ENCODE measurements around the gene TBC1D22A.
"Not testable (repeated sequence)": the region's sequence is repeated elsewhere in the genome, so short reads cannot be mapped to it uniquely, and the experiment has no call there.

The TBC1D22A gene

GRCh38 chr22:46974631-46975585 lies 212.5 kb downstream of the TBC1D22A start:
- Histone ChIP-seq H3K9ac (no peak overlapping the region), H3K4me1 (ENCODE audit: low read depth, poor library complexity, severe bottlenecking) (no peaks in the 10 kb centered on the region), H3K4me2 (no peak overlapping the region), H3K36me3 (ENCODE audit: insufficient read depth) (no peaks in the 10 kb centered on the region), H3K79me2 (ENCODE audit: insufficient read depth, low read depth) (no peaks in the 10 kb centered on the region), H2AFZ (ENCODE audit: low read depth) (no peak overlapping the region), H3K27me3 (ENCODE audit: insufficient read depth, low read depth) (no peaks in the 10 kb centered on the region), H4K20me1 (ENCODE audit: insufficient read depth) (no peaks in the 10 kb centered on the region), H3K27ac (no peak overlapping the region), H3K4me3 (IDR thresholded peaks at IDR 0.05; ENCODE audit: insufficient read depth, low read depth, low read length) (no peak overlapping the region)
- TF ChIP-seq CTCF (conservative IDR thresholded peaks at IDR 0.05; ENCODE audit: low read depth, low read length): no peak

- H2AFZ ChIP-seq (ENCODE audit: low read depth): no peak overlapping the region
- no peak for TF ChIP-seq CTCF (conservative IDR thresholded peaks at IDR 0.05; ENCODE audit: low read depth, low read length)
- no peaks in the 10 kb centered on the region for H3K79me2 ChIP-seq (ENCODE audit: insufficient read depth, low read depth)
- H3K27ac ChIP-seq: no peak overlapping the region
- no peak overlapping the region for H3K4me3 ChIP-seq (IDR thresholded peaks at IDR 0.05; ENCODE audit: insufficient read depth, low read depth, low read length)
- no peaks in the 10 kb centered on the region for H4K20me1 ChIP-seq (ENCODE audit: insufficient read depth)
- H3K9ac ChIP-seq: no peak overlapping the region
- no peak overlapping the region for H3K4me2 ChIP-seq
- no peaks in the 10 kb centered on the region for H3K36me3 ChIP-seq (ENCODE audit: insufficient read depth)
- no peaks in the 10 kb centered on the region for H3K4me1 ChIP-seq (ENCODE audit: low read depth, poor library complexity, severe bottlenecking)
- no peaks in the 10 kb centered on the region for H3K27me3 ChIP-seq (ENCODE audit: insufficient read depth, low read depth)
These were observed 213.7 kb downstream of the TBC1D22A start for GRCh38 chr22:46976143-46976542.

GRCh38 chr22:46976598-46976997 lies 214.1 kb downstream of the TBC1D22A start:
- no peak overlapping the region for H3K27ac ChIP-seq
- no peak overlapping the region for H3K4me3 ChIP-seq (IDR thresholded peaks at IDR 0.05; ENCODE audit: insufficient read depth, low read depth, low read length)
- no peak overlapping the region for H3K4me2 ChIP-seq
- H3K27me3 ChIP-seq (ENCODE audit: insufficient read depth, low read depth): no peaks in the 10 kb centered on the region
- no peaks in the 10 kb centered on the region for H4K20me1 ChIP-seq (ENCODE audit: insufficient read depth)
- no peak overlapping the region for H2AFZ ChIP-seq (ENCODE audit: low read depth)
- H3K9ac ChIP-seq: no peak overlapping the region
- no peak for TF ChIP-seq CTCF (conservative IDR thresholded peaks at IDR 0.05; ENCODE audit: low read depth, low read length)
- H3K4me1 ChIP-seq (ENCODE audit: low read depth, poor library complexity, severe bottlenecking): no peaks in the 10 kb centered on the region
- H3K36me3 ChIP-seq (ENCODE audit: insufficient read depth): no peaks in the 10 kb centered on the region
- H3K79me2 ChIP-seq (ENCODE audit: insufficient read depth, low read depth): no peaks in the 10 kb centered on the region

GRCh38 chr22:46977656-46978343 lies 215.3 kb downstream of the TBC1D22A start:
- no peak for TF ChIP-seq CTCF (conservative IDR thresholded peaks at IDR 0.05; ENCODE audit: low read depth, low read length)
- Histone ChIP-seq H3K79me2 (ENCODE audit: insufficient read depth, low read depth) (no peaks in the 10 kb centered on the region), H3K27me3 (ENCODE audit: insufficient read depth, low read depth) (no peaks in the 10 kb centered on the region), H2AFZ (ENCODE audit: low read depth) (no peak overlapping the region), H3K36me3 (ENCODE audit: insufficient read depth) (no peaks in the 10 kb centered on the region), H3K9ac (no peak overlapping the region), H3K27ac (no peak overlapping the region), H4K20me1 (ENCODE audit: insufficient read depth) (no peaks in the 10 kb centered on the region), H3K4me3 (IDR thresholded peaks at IDR 0.05; ENCODE audit: insufficient read depth, low read depth, low read length) (no peak overlapping the region), H3K4me1 (ENCODE audit: low read depth, poor library complexity, severe bottlenecking) (no peaks in the 10 kb centered on the region), H3K4me2 (no peak overlapping the region)

GRCh38 chr22:46978668-46979067 lies 216.2 kb downstream of the TBC1D22A start:
- H3K4me2 ChIP-seq; H2AFZ ChIP-seq (ENCODE audit: low read depth); H3K4me3 ChIP-seq (IDR thresholded peaks at IDR 0.05; ENCODE audit: insufficient read depth, low read depth, low read length); H3K79me2 ChIP-seq (ENCODE audit: insufficient read depth, low read depth); H3K36me3 ChIP-seq (ENCODE audit: insufficient read depth); H4K20me1 ChIP-seq (ENCODE audit: insufficient read depth); H3K27me3 ChIP-seq (ENCODE audit: insufficient read depth, low read depth); H3K9ac ChIP-seq; H3K4me1 ChIP-seq (ENCODE audit: low read depth, poor library complexity, severe bottlenecking); H3K27ac ChIP-seq: not testable (repeated sequence)
